K562 (cell line): ENCODE results near the gene CALM3. TPM values are rescaled to one million over a fixed set of nuclear protein-coding genes. Genes with fewer than 3 reads are reported as not detected.

Source experiments
- ATAC-seq: fragments of 200-7000 bp; cut with Tn5 transposase; 3 replicates; pipeline ENCODE4 v1.9.1; 2020; ENCODE audit warnings: moderate library complexity
- BruUV-seq: library from RNA; stranded (reverse); fragments of 400-500 nt; replicated peaks from 2 replicates; lab custom pipeline; 2021; lab: Mats Ljungman, UMichigan
- CTCF ChIA-PET: fragments of 300-600 bp; formaldehyde crosslinking; extraction: SDS; loops from one replicate; lab custom pipeline; 2021; ENCODE audit warnings: low intra/inter-chr PET ratio; lab: Yijun Ruan, JAX
- POLR2A ChIA-PET: fragments of 300-600, 350-650 bp; sonication (Branson Sonifier 250); formaldehyde crosslinking; extraction: SDS; loops from one replicate; lab custom pipeline; 2021; ENCODE audit warnings: antibody characterized with exemption, inconsistent platforms; lab: Yijun Ruan, JAX
- DNase-seq, 4 experiments: peaks; one replicate each; pipeline versions ENCODE4 v3.0.0 to v3.0.0-alpha.2; 2011 to 2018; ENCODE audit warnings: low spot score in 3 of 4, mixed read lengths in 3 of 4; ENCODE audit errors: extremely low read depth in 1 of 4
- FAIRE-seq: peaks from 2 replicates; lab custom pipeline; 2011; peaks lifted over from hg19 to GRCh38; lab: Jason Lieb, UNC
- H2AFZ ChIP-seq: 2 replicates; pipeline ENCODE4 v1.6.0; 2011; ENCODE audit warnings: low read depth, low read length, control low read depth, inconsistent platforms
- H3K27ac ChIP-seq: fragments of 200-600 bp; 3 replicates; pipeline ENCODE4 v1.8.0; 2011; ENCODE audit warnings: low read depth, mild to moderate bottlenecking, control low read depth, inconsistent platforms, low read length, moderate library complexity, mixed read lengths; ENCODE audit errors: extremely low read depth
- H3K27me3 ChIP-seq, 2 experiments: fragments of 300-600 bp in 1 of 2; 2 replicates in 1 of 2; 3 replicates in 1 of 2; pipeline versions ENCODE4 v1.6.0 to v1.8.0; 2011; ENCODE audit warnings: inconsistent platforms in 2 of 2, low read length in 2 of 2, mild to moderate bottlenecking in 1 of 2, mixed read lengths in 1 of 2, moderate library complexity in 1 of 2; ENCODE audit not compliant: control insufficient read depth in 2 of 2, insufficient read depth in 2 of 2
- H3K36me3 ChIP-seq: fragments of 300-600 bp; 3 replicates; pipeline ENCODE4 v1.8.0; 2011; ENCODE audit warnings: mild to moderate bottlenecking, low read length, inconsistent platforms; ENCODE audit not compliant: control insufficient read depth, insufficient read depth
- H3K4me1 ChIP-seq, 2 experiments: fragments of 200-600 bp in 1 of 2; replicated peaks in 1 of 2; 2 replicates in 1 of 2; 3 replicates in 1 of 2; pipeline versions ENCODE4 v1.5.1 to v1.8.0; 2011; ENCODE audit warnings: inconsistent platforms in 2 of 2, low read length in 2 of 2, mild to moderate bottlenecking in 1 of 2, mixed read lengths in 1 of 2, moderate library complexity in 1 of 2; ENCODE audit not compliant: control insufficient read depth in 2 of 2, insufficient read depth in 2 of 2
- H3K4me2 ChIP-seq: 2 replicates; pipeline ENCODE4 v1.6.1; 2011; ENCODE audit warnings: low read length, control low read depth, inconsistent platforms, mixed read lengths; ENCODE audit not compliant: insufficient read depth
- H3K4me3 ChIP-seq: fragments of 200-600 bp; sonication (generic), shearing (Covaris generic); 2 replicates; pipeline ENCODE4 v1.5.1; 2016; ENCODE audit warnings: control low read depth, inconsistent platforms
- H3K79me2 ChIP-seq: fragments of 200-600 bp; 3 replicates; pipeline ENCODE4 v1.8.0; 2011; ENCODE audit warnings: low read length, inconsistent platforms; ENCODE audit not compliant: control insufficient read depth, insufficient read depth
- H3K9ac ChIP-seq, 2 experiments: 2 replicates each; pipeline versions ENCODE4 v1.6.0 to v1.6.1; 2011; ENCODE audit warnings: low read depth in 2 of 2, low read length in 2 of 2, control low read depth in 1 of 2, inconsistent platforms in 1 of 2, mild to moderate bottlenecking in 1 of 2, mixed read lengths in 1 of 2; ENCODE audit not compliant: insufficient read depth in 1 of 2
- H3K9me1 ChIP-seq: one replicate; pipeline ENCODE4 v1.6.0; 2011; ENCODE audit warnings: inconsistent platforms, mild to moderate bottlenecking, low read length, moderate library complexity; ENCODE audit not compliant: control insufficient read depth, insufficient read depth
- H3K9me3 ChIP-seq: replicated peaks from 2 replicates; pipeline ENCODE4 v1.5.1; 2011; ENCODE audit warnings: low read depth, low read length, inconsistent platforms; ENCODE audit not compliant: control insufficient read depth, insufficient read depth
- H4K20me1 ChIP-seq: replicated peaks from 2 replicates; pipeline ENCODE4 v1.6.1; 2011; ENCODE audit warnings: low read length, inconsistent platforms, mixed read lengths; ENCODE audit not compliant: control insufficient read depth, insufficient read depth
- CTCF ChIP-seq, 3 experiments: IDR thresholded peaks in 2 of 3; conservative IDR thresholded peaks in 1 of 3; 2 replicates each; pipeline ENCODE4 v1.5.1; 2011 to 2012; ENCODE audit warnings: low read length in 3 of 3, mild to moderate bottlenecking in 3 of 3, control low read depth in 2 of 3, improper control_type of control experiment in 1 of 3, inconsistent platforms in 1 of 3, low read depth in 1 of 3, mixed read lengths in 1 of 3, moderate library complexity in 1 of 3; ENCODE audit not compliant: insufficient read depth in 2 of 3
- MCM7 ChIP-seq, 2 experiments: fragments of 450-650 bp; IDR thresholded peaks; 2 replicates each; pipeline ENCODE4 v1.6.1; 2016 to 2018
- ZNF57 ChIP-seq: fragments of 450-650 bp; formaldehyde crosslinking; IDR thresholded peaks from 2 replicates; pipeline ENCODE4 v1.4.0; 2020; ENCODE audit warnings: mild to moderate bottlenecking, moderate library complexity
- WGBS: fragments of 100-300 bp; shearing (Covaris generic); methylation state at CpG from one replicate; pipeline ENCODE4 v1.1.6; 2016; ENCODE audit warnings: low coverage, mixed read lengths; ENCODE audit not compliant: insufficient coverage; ENCODE audit errors: missing lambda C conversion rate; 5-methylcytosine and 5-hydroxymethylcytosine counted together
- in situ Hi-C: fragments of 300-500 bp; cut with MboI; formaldehyde crosslinking; loops from 4 replicates; pipeline ENCODE4 v1.15.0; 2018; ENCODE audit warnings: inconsistent platforms, mixed read lengths
- intact Hi-C: fragments of 100-400 bp; cut with micrococcal nuclease; formaldehyde crosslinking; loops from 2 replicates; pipeline ENCODE4 v1.14.2; 2022
- polyA plus RNA-seq, 8 experiments: library from polyadenylated mRNA; depleted of rRNA in 4 of 8; stranded (reverse) in 5 of 8; unstranded in 3 of 8; fragments of >200 nt; fragmentation: Nextera tagmentation in 2 of 8; fragmentation: Illumina TruSeq in 1 of 8; extraction: Ambion mirVana in 2 of 8; extraction: Trizol in 1 of 8; gene quantifications; 2 replicates each; pipeline versions ENCODE4 v1.2.1 to v1.2.3, GENCODE V29; 2011 to 2014; ENCODE audit warnings: inconsistent platforms in 1 of 8, missing spikeins in 1 of 8
- total RNA-seq, 7 experiments: library from RNA; depleted of rRNA in 6 of 7; stranded (reverse); fragments of >200 nt in 6 of 7; fragmentation: Illumina TruSeq in 2 of 7; extraction: Trizol in 2 of 7; gene quantifications; 2 replicates each; pipeline versions ENCODE4 v1.2.1 to v1.2.3, GENCODE V29; 2011 to 2021; ENCODE audit warnings: low replicate concordance in 1 of 7

Gene CALM3
- total and polyA plus RNA-seq, 9 of the 15 experiments (the other 6 are each of a cell fraction or from before 2014, with no cell fraction given): 34.6 to 350 (median 156) TPM

GRCh38 chr19:46617601-46618000 is 16.5 kb downstream of the CALM3 start:
- Histone ChIP-seq H3K9me1 (no peaks in the 10 kb centered on the region), H3K4me2 (no peak overlapping the region), H2AFZ (no peak overlapping the region), H3K4me3 (no peak overlapping the region), H3K9me3 (no peaks in the 10 kb centered on the region)
- no TSS peak for BruUV-seq
- ChIA-PET POLR2A (interaction anchor here (0.9 to 1.6 kb wide), 5 partner anchors 10 to 150 kb away, joined by 3 to 4 read pairs (median 3); partner anchors contain the start of gene CALM3), CTCF (interaction anchor here (0.5 to 4.3 kb wide), 3 partner anchors 44 to 50 kb away, joined by 3 to 26 read pairs (median 3); partner anchors contain the start of gene DACT3)
- WGBS: 69% methylated on average over 6 of the region's 6 CpGs
- TF ChIP-seq MCM7 (IDR thresholded peaks at IDR 0.05) (no peak), ZNF57 (CRISPR knock-in tag) (no peak), CTCF (IDR thresholded peaks at IDR 0.05 in 2 of 3, conservative IDR thresholded peaks at IDR 0.05 in 1 of 3; ENCODE audit: insufficient read depth in 2 of 3, low read depth in 1 of 3, low read length in 3 of 3) (no peak)
- TF ChIP-seq, all 486 proteins: peak for 0
- no peaks in the 10 kb centered on the region for H3K36me3 ChIP-seq
- no peaks in the 10 kb centered on the region for H3K27me3 ChIP-seq
- H3K4me1 ChIP-seq: peaks cover 33 to 39% of the 10 kb centered on the region in 2 experiments
- FAIRE-seq (no peak), DNase-seq (no peak), ATAC-seq (no peak)
- no peak overlapping the region for H3K9ac ChIP-seq
- H3K27ac ChIP-seq: no peak overlapping the region
- H3K79me2 ChIP-seq: no peaks in the 10 kb centered on the region
- intact Hi-C loops: loop anchor here (1.0 to 5.0 kb wide), 2 partner anchors 17 to 135 kb away; no protein-coding TSS in a partner anchor
- in situ Hi-C loops: no loop called here
- H4K20me1 ChIP-seq: no peaks in the 10 kb centered on the region
